OCI-LY3 (cell line): ENCODE results near the gene UBE2K.
"Not testable (repeated sequence)": the region's sequence is repeated elsewhere in the genome, so short reads cannot be mapped to it uniquely, and the experiment has no call there.

Experiments
- H2AFZ ChIP-seq: fragments of 200-600, 300-600 bp; shearing (Covaris generic); 2 replicates; pipeline ENCODE4 v1.6.0; 2014; ENCODE audit warnings: antibody characterized with exemption, low read depth, low read length
- H3K27ac ChIP-seq: fragments of 200-600, 300-600 bp; sonication (generic); 2 replicates; pipeline ENCODE4 v1.5.1; 2014; ENCODE audit warnings: mild to moderate bottlenecking, low read length, moderate library complexity, mixed read lengths
- H3K27me3 ChIP-seq: fragments of 200-600, 300-600 bp; sonication (generic); 2 replicates; pipeline ENCODE4 v1.6.1; 2014; ENCODE audit warnings: low read depth, low read length, mixed read lengths
- H3K36me3 ChIP-seq: fragments of 200-600, 300-600 bp; sonication (generic); replicated peaks from 2 replicates; pipeline ENCODE3; 2014; ENCODE audit warnings: low read depth, low read length, mixed read lengths
- H3K4me1 ChIP-seq: fragments of 300-600, 200-600 bp; sonication (generic); 2 replicates; pipeline ENCODE4 v1.6.1; 2014; ENCODE audit warnings: low read length, mixed read lengths
- H3K4me2 ChIP-seq: fragments of 200-600, 300-600 bp; sonication (generic); 2 replicates; pipeline ENCODE4 v1.6.1; 2014; ENCODE audit warnings: low read length, mixed read lengths
- H3K4me3 ChIP-seq: fragments of 300-600, 200-600 bp; sonication (generic); 2 replicates; pipeline ENCODE4 v1.5.1; 2014; ENCODE audit warnings: antibody characterized with exemption, mild to moderate bottlenecking, low read length, moderate library complexity
- H3K79me2 ChIP-seq: fragments of 300-600, 200-600 bp; shearing (Covaris generic); 2 replicates; pipeline ENCODE4 v1.6.1; 2014; ENCODE audit warnings: mild to moderate bottlenecking, low read length, mixed read lengths
- H3K9ac ChIP-seq: fragments of 300-600, 200-600 bp; shearing (Covaris generic); 2 replicates; pipeline ENCODE4 v1.6.0; 2014; ENCODE audit warnings: mild to moderate bottlenecking, low read length, moderate library complexity
- H3K9me3 ChIP-seq: fragments of 200-600, 300-600 bp; shearing (Covaris generic); 2 replicates; pipeline ENCODE4 v1.6.1; 2014; ENCODE audit warnings: low read length, mixed read lengths; ENCODE audit not compliant: insufficient read depth
- H4K20me1 ChIP-seq: fragments of 200-600, 300-600 bp; sonication (generic); 2 replicates; pipeline ENCODE4 v1.6.1; 2016; ENCODE audit warnings: low read length, mixed read lengths; ENCODE audit not compliant: insufficient read depth
- EZH2phosphoT487 ChIP-seq: fragments of 200-600 bp; shearing (Covaris generic); IDR thresholded peaks from 2 replicates; pipeline ENCODE4 v1.6.1; 2018; ENCODE audit warnings: antibody characterized with exemption, mixed run types, low read depth
- TF ChIP-seq, protein P1 (sequence below): fragments of 200-600, 300-600 bp; sonication (generic); IDR thresholded peaks from 2 replicates; pipeline ENCODE4 v1.5.1; 2014; ENCODE audit warnings: antibody characterized with exemption, low read length, low read depth

UBE2K gene

GRCh38 chr4:39698424-39699009 is 581 bp downstream of the UBE2K start:
- Histone ChIP-seq H3K9ac (peak overlapping the region; percentile 94), H2AFZ (peak overlapping the region; percentile 9; the same call in 1 of the 2 replicates), H3K79me2 (peaks cover 65% of the 10 kb centered on the region), H3K4me1 (peaks cover 28% of the 10 kb centered on the region), H3K4me3 (peak overlapping the region; percentile 85), H3K27ac (peak overlapping the region; percentile 83), H3K9me3 (no peaks in the 10 kb centered on the region), H3K27me3 (no peaks in the 10 kb centered on the region), H3K4me2 (peak overlapping the region; percentile 82), H4K20me1 (peaks cover 21% of the 10 kb centered on the region), H3K36me3 (peaks cover 9% of the 10 kb centered on the region)
- TF ChIP-seq, protein P1, sequence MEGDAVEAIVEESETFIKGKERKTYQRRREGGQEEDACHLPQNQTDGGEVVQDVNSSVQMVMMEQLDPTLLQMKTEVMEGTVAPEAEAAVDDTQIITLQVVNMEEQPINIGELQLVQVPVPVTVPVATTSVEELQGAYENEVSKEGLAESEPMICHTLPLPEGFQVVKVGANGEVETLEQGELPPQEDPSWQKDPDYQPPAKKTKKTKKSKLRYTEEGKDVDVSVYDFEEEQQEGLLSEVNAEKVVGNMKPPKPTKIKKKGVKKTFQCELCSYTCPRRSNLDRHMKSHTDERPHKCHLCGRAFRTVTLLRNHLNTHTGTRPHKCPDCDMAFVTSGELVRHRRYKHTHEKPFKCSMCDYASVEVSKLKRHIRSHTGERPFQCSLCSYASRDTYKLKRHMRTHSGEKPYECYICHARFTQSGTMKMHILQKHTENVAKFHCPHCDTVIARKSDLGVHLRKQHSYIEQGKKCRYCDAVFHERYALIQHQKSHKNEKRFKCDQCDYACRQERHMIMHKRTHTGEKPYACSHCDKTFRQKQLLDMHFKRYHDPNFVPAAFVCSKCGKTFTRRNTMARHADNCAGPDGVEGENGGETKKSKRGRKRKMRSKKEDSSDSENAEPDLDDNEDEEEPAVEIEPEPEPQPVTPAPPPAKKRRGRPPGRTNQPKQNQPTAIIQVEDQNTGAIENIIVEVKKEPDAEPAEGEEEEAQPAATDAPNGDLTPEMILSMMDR = no peak
- TF ChIP-seq EZH2phosphoT487 = no peak

DNA sequence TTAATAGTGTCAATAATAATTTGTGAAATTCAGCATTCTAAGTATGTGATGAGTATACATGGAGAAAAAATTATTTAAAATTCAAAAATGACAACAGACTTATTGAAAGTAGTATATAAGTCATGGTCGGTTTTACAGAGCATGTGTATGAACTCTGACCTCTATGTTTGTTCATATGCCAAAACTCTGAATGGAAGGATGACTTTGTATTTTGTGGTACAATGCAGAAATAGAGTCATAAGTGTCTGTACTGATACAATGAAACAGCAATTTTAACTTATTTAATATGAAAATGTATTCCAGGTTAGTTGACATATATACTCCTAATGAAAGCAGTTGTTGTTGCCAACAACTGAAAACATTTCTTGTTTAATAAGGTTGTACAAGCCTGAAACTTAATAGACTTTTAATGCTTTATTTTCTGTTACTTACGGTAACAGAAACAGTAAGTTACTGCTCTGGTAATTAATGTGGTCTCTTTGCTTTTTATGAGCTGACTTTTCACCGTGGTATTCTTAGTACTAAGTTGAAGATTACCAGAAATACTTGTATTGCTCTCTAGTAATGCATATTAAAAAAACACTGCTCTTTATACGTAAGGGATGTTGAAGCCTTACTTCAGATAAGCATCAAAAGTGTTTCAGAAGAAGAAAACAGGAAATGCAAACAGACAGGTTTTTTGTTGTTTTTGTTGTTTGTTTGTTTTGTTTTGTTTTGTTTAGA is 1.9 kb downstream of the UBE2K start:
- no peak overlapping the region for H2AFZ ChIP-seq
- H4K20me1 ChIP-seq = peaks cover 21% of the 10 kb centered on the region
- H3K36me3 ChIP-seq = peaks cover 14% of the 10 kb centered on the region
- TF ChIP-seq, protein P1 = no peak
- no peak for TF ChIP-seq EZH2phosphoT487
- H3K4me1 ChIP-seq = peaks cover 28% of the 10 kb centered on the region
- H3K9ac ChIP-seq = peak overlapping the region; percentile 94
- H3K4me2 ChIP-seq = peak overlapping the region; percentile 82
- no peak overlapping the region for H3K27ac ChIP-seq
- H3K4me3 ChIP-seq = peak overlapping the region; percentile 85
- no peaks in the 10 kb centered on the region for H3K9me3 ChIP-seq
- H3K27me3 ChIP-seq = no peaks in the 10 kb centered on the region
- H3K79me2 ChIP-seq = peaks cover 79% of the 10 kb centered on the region

DNA sequence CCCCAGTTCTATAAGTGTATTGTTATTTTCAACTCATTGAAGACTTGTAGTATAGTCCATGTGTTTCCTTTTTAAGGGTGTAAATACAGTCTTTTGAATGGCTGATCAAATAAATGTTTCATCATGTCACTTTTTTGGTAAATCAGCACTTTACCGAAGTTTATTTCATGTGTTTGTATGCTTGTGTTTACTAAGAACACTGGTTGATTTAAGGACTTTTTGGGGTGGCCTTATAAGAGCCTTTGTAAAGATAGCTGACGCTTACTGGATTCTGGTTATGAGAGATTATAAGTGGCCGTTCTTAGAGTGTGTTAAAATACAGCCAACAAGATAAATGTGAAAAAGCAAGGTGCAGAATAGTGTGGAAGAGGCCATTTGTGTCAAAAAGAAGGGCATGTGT is 2.6 kb downstream of the UBE2K start:
- H3K9ac ChIP-seq = peak overlapping the region; percentile 94; the same call in 1 of the 2 replicates
- TF ChIP-seq, protein P1 = no peak
- TF ChIP-seq EZH2phosphoT487 = no peak
- peaks cover 28% of the 10 kb centered on the region for H3K4me1 ChIP-seq
- H3K27ac ChIP-seq = no peak overlapping the region
- H4K20me1 ChIP-seq = peaks cover 21% of the 10 kb centered on the region
- peaks cover 86% of the 10 kb centered on the region for H3K79me2 ChIP-seq
- H3K9me3 ChIP-seq = no peaks in the 10 kb centered on the region
- H3K36me3 ChIP-seq = peaks cover 17% of the 10 kb centered on the region
- peak overlapping the region; percentile 85 for H3K4me3 ChIP-seq
- no peaks in the 10 kb centered on the region for H3K27me3 ChIP-seq
- H3K4me2 ChIP-seq = peak overlapping the region; percentile 82
- H2AFZ ChIP-seq = no peak overlapping the region

DNA sequence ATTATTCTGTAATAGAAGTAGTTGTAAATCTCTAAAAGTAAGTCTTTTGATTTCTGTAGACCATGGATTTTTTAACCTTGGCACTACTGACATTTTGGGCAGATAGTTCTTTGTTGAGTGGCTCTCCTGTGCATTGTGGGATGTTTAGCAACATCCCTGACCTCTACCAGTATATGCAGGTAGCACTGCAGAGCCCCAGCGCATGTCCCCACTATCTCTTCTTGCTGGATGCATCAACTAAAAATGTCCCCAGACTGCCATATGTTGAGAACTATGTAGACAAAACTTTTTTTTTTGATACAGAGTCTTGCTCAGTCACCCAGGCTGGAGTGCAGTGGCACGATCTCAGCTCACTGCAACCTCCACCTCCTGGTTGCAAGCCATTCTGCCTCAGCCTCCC is 4.8 kb downstream of the UBE2K start:
- no peak overlapping the region for H3K27ac ChIP-seq
- no peak overlapping the region for H3K4me2 ChIP-seq
- TF ChIP-seq EZH2phosphoT487 = no peak
- TF ChIP-seq, protein P1 = no peak
- H3K79me2 ChIP-seq = peaks cover 100% of the 10 kb centered on the region
- H2AFZ ChIP-seq = no peak overlapping the region
- H3K4me3 ChIP-seq = no peak overlapping the region
- H4K20me1 ChIP-seq = peaks cover 38% of the 10 kb centered on the region
- no peaks in the 10 kb centered on the region for H3K9me3 ChIP-seq
- H3K36me3 ChIP-seq = peaks cover 17% of the 10 kb centered on the region
- H3K9ac ChIP-seq = no peak overlapping the region
- H3K4me1 ChIP-seq = peaks cover 24% of the 10 kb centered on the region
- no peaks in the 10 kb centered on the region for H3K27me3 ChIP-seq

GRCh38 chr4:39704789-39705188 is 6.9 kb downstream of the UBE2K start:
- Histone ChIP-seq H3K4me1 (peaks cover 27% of the 10 kb centered on the region), H3K36me3 (peaks cover 17% of the 10 kb centered on the region), H3K79me2 (peaks cover 100% of the 10 kb centered on the region), H4K20me1 (peaks cover 51% of the 10 kb centered on the region)
- not testable (repeated sequence) for H3K9me3 ChIP-seq, H3K27ac ChIP-seq, H3K27me3 ChIP-seq, H2AFZ ChIP-seq, H3K4me3 ChIP-seq, H3K4me2 ChIP-seq, H3K9ac ChIP-seq
